HG03354 (cell line): ENCODE results near the gene DDX5.
A peak's percentile ranks its signal among the peaks of the same experiment; 100 is the strongest.

Source experiments
- ATAC-seq: cut with Tn5 transposase; IDR thresholded peaks from one replicate; pipeline ENCODE4 v1.9.1; 2021; ENCODE audit warnings: mild to moderate bottlenecking; ENCODE audit not compliant: unreplicated experiment, poor library complexity, severe bottlenecking

Gene DDX5

DNA sequence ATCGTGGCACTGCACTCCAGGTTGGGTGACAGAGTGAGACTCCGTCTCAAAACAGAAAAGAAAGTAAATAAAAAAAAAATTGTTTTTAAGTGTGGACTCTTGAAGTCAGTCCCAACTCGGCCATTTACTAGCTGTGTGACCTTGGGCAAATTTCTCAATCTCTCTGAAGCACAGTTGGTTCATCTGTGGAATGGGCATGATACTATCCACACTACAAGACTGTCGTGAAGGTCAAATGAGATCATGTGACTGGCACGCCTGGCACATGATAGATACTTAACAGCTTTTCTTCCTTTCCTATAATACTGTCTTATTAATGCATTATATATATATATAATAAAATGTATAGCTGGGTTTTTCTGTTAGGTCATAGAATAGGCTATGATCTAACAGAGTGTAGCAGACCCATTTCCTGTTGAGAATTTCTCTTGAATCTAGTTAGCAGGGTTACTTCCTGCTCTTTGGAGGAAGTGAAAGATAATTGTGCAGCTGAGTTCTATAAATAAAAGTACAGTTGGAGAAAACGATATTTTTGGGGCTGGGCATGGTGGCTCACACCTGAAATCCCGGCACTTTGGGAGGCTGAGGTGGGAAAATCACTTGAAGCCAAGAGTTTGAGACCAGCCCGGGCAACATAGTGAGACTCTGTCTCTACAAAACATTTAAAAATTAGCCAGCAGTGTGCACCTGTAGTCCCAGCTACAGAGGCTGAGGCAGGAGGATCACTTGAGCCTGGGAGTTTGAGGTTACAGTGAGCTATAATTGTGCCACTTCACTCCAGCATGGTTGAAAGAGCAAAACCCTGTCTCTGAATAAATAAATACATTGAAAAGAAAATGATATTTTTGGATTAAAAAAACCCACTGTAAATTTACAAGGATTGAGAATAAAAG lies 49.9 kb downstream of the DDX5 start:
- peak; percentile 58 for ATAC-seq

GRCh38 chr17:64449545-64449944 lies 56.5 kb downstream of the DDX5 start:
- no peak for ATAC-seq

- ATAC-seq: no peak
Measured at GRCh38 chr17:64448665-64449512, 57.2 kb downstream of the DDX5 start, which contains the start of gene MILR1. MILR1 (plus strand) TSS chr17:64449115; CDS start chr17:64449169, 54 bp downstream.
